ENCODE data around the gene GARIN5B. TPM values are rescaled to one million over a fixed set of nuclear protein-coding genes. Genes with fewer than 3 reads are reported as not detected.
A peak's percentile ranks its signal among the peaks of the same experiment; 100 is the strongest.

The GARIN5B gene
- total and polyA plus RNA-seq, 2 donors (not counting 1 experiment from before 2014, with no cell fraction given): not detected

- ChIA-PET POLR2A (interaction anchor here (0.9 kb wide), 1 partner anchor 20 kb away, joined by 5 read pairs; the partner anchor contains the start of gene UBE2S), CTCF (interaction anchor here (0.9 to 2.3 kb wide), 3 partner anchors 86 to 116 kb away, joined by 3 to 6 read pairs (median 5); no protein-coding TSS in a partner anchor)
- Histone ChIP-seq H3K27me3 (replicated peaks in 1 of 4; ENCODE audit: control extremely low read depth in 1 of 4, control insufficient read depth in 3 of 4, insufficient read depth in 4 of 4, low read length in 3 of 4) (no peaks in the 10 kb centered on the region), H3K4me3 (ENCODE audit: control extremely low read depth in 1 of 5, extremely low read depth in 1 of 5, insufficient read depth in 1 of 5, low read depth in 2 of 5, low read length in 4 of 5) (peak overlapping the region in 1 of 5 experiments; percentile 87), H3K27ac (ENCODE audit: low read length in 2 of 2) (peak overlapping the region in 1 of 2 donors; percentile 96), H3K4me1 (ENCODE audit: control insufficient read depth in 2 of 2, insufficient read depth in 2 of 2, low read length in 2 of 2) (peaks cover 40 to 53% of the 10 kb centered on the region in 2 donors), H2AFZ (ENCODE audit: insufficient read depth, low read depth, low read length, poor library complexity, severe bottlenecking) (no peak overlapping the region), H3K79me2 (ENCODE audit: control insufficient read depth, insufficient read depth, low read length) (peaks cover 35% of the 10 kb centered on the region), H4K20me1 (ENCODE audit: control insufficient read depth, insufficient read depth, low read length, poor library complexity, severe bottlenecking) (peaks cover 69% of the 10 kb centered on the region), H3K4me2 (replicated peaks; ENCODE audit: low read depth, low read length, poor library complexity, severe bottlenecking) (peak overlapping the region; percentile 74), H3K9me3 (ENCODE audit: control extremely low read depth in 1 of 3, control insufficient read depth in 2 of 3, insufficient read depth in 1 of 3, low read length in 2 of 3) (no peaks in the 10 kb centered on the region), H3K9ac (ENCODE audit: low read length) (peak overlapping the region; percentile 96), H3K36me3 (replicated peaks in 1 of 2; ENCODE audit: control extremely low read depth in 1 of 2, control insufficient read depth in 1 of 2, extremely low read depth in 1 of 2, insufficient read depth in 2 of 2, low read length in 1 of 2) (peaks cover 3 to 48% of the 10 kb centered on the region in 2 experiments)
- peak overlapping the region; percentile 100 for H3K4me3 Mint-ChIP-seq
- no peaks in the 10 kb centered on the region for H3K27me3 Mint-ChIP-seq
- TF ChIP-seq EZH2 (IDR thresholded peaks at IDR 0.05; ENCODE audit: borderline replicate concordance, insufficient read depth, low read depth, low read length, poor library complexity, severe bottlenecking) (no peak), CTCF (IDR thresholded peaks at IDR 0.05) (no peak)
- intact Hi-C loops (cut with micrococcal nuclease): no loop called here
- peaks cover 62% of the 10 kb centered on the region for H3K4me1 Mint-ChIP-seq
- 90% methylated on average over 19 of the region's 24 CpGs for WGBS (ENCODE audit: insufficient coverage)
- DNase-seq (no peak), ATAC-seq (ENCODE audit: low read depth) (no peak)
- peak overlapping the region; percentile 26 for H3K27ac Mint-ChIP-seq
- no peaks in the 10 kb centered on the region for H3K9me3 Mint-ChIP-seq (ENCODE audit: insufficient read depth)
Observed at GRCh38 chr19:55387736-55388497, 24.9 kb upstream of the GARIN5B start.

- H3K9me3 ChIP-seq (ENCODE audit: control extremely low read depth in 1 of 3, control insufficient read depth in 2 of 3, insufficient read depth in 1 of 3, low read length in 2 of 3): no peaks in the 10 kb centered on the region
- peaks cover 3 to 46% of the 10 kb centered on the region in 2 experiments for H3K36me3 ChIP-seq (replicated peaks in 1 of 2; ENCODE audit: control extremely low read depth in 1 of 2, control insufficient read depth in 1 of 2, extremely low read depth in 1 of 2, insufficient read depth in 2 of 2, low read length in 1 of 2)
- H3K4me1 ChIP-seq (ENCODE audit: control insufficient read depth in 2 of 2, insufficient read depth in 2 of 2, low read length in 2 of 2): peaks cover 40 to 57% of the 10 kb centered on the region in 2 donors
- Mint-ChIP-seq H3K27ac (peak overlapping the region; percentile 100), H3K4me3 (peak overlapping the region; percentile 100), H3K4me1 (peaks cover 68% of the 10 kb centered on the region), H3K27me3 (no peaks in the 10 kb centered on the region), H3K9me3 (ENCODE audit: insufficient read depth) (no peaks in the 10 kb centered on the region)
- H2AFZ ChIP-seq (ENCODE audit: insufficient read depth, low read depth, low read length, poor library complexity, severe bottlenecking): no peak overlapping the region
- peak overlapping the region; percentile 74 for H3K4me2 ChIP-seq (replicated peaks; ENCODE audit: low read depth, low read length, poor library complexity, severe bottlenecking)
- H3K27ac ChIP-seq (ENCODE audit: low read length in 2 of 2): peak overlapping the region; percentile 96
- intact Hi-C loops (cut with micrococcal nuclease): no loop called here
- peaks cover 46% of the 10 kb centered on the region for H3K79me2 ChIP-seq (ENCODE audit: control insufficient read depth, insufficient read depth, low read length)
- DNase-seq (no peak), ATAC-seq (ENCODE audit: low read depth) (no peak)
- H4K20me1 ChIP-seq (ENCODE audit: control insufficient read depth, insufficient read depth, low read length, poor library complexity, severe bottlenecking): peaks cover 62% of the 10 kb centered on the region
- ChIA-PET CTCF (no interaction called here), POLR2A (interaction anchor here (1.1 to 1.3 kb wide), 2 partner anchors 21 to 132 kb away, joined by 3 to 7 read pairs; partner anchors contain the start of gene UBE2S)
- peak overlapping the region; percentile 85 to 99 (median 97) for H3K4me3 ChIP-seq (ENCODE audit: control extremely low read depth in 1 of 5, extremely low read depth in 1 of 5, insufficient read depth in 1 of 5, low read depth in 2 of 5, low read length in 4 of 5)
- no peaks in the 10 kb centered on the region for H3K27me3 ChIP-seq (replicated peaks in 1 of 4; ENCODE audit: control extremely low read depth in 1 of 4, control insufficient read depth in 3 of 4, insufficient read depth in 4 of 4, low read length in 3 of 4)
- no peak for TF ChIP-seq EZH2 (IDR thresholded peaks at IDR 0.05; ENCODE audit: borderline replicate concordance, insufficient read depth, low read depth, low read length, poor library complexity, severe bottlenecking)
- TF ChIP-seq CTCF (IDR thresholded peaks at IDR 0.05): no peak
- WGBS (ENCODE audit: insufficient coverage): 4% methylated on average over 31 of the region's 33 CpGs
- H3K9ac ChIP-seq (ENCODE audit: low read length): peak overlapping the region; percentile 96
Observed at GRCh38 chr19:55386493-55386971, 23.5 kb upstream of the GARIN5B start.

Data from B cell (primary cell).